Measurements from ENCODE around the gene CLEC2D. TPM values are rescaled to one million over a fixed set of nuclear protein-coding genes. Genes with fewer than 3 reads are reported as not detected.
A peak's percentile ranks its signal among the peaks of the same experiment; 100 is the strongest.

CLEC2D gene
- total RNA-seq, 1 donor from 2014 or later: 13.5 TPM

DNA sequence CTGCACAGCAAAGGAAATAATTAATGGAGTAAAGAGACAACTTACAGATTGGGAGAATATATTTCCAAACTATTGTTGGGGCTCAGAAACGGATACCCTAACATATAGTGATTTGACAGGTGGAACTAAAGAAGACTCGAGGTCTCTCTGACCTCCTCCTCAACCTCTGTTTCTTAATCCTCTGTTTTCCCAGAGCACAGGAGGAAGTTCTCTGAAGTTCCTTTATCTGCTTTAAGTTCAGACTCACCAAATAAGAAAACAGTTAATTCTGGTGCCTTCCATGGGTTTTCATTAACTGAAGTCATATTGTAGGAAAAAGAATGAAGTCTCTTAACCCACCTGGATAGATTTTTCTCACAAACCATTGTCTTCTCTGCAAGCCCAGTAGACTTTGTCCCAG is 29.2 kb downstream of the CLEC2D start:
- Histone ChIP-seq H3K36me3 (peaks cover 0 to 16% of the 10 kb centered on the region in 2 donors), H3K27ac (no peak overlapping the region), H3K4me3 (no peak overlapping the region), H3K4me1 (peaks cover 9% of the 10 kb centered on the region), H3K9me3 (no peaks in the 10 kb centered on the region), H3K27me3 (no peaks in the 10 kb centered on the region)
- no peak for TF ChIP-seq POLR2AphosphoS5 (IDR thresholded peaks at IDR 0.05; ENCODE audit: insufficient read depth in 1 of 2, low read depth in 1 of 2)
- TF ChIP-seq, protein P1, sequence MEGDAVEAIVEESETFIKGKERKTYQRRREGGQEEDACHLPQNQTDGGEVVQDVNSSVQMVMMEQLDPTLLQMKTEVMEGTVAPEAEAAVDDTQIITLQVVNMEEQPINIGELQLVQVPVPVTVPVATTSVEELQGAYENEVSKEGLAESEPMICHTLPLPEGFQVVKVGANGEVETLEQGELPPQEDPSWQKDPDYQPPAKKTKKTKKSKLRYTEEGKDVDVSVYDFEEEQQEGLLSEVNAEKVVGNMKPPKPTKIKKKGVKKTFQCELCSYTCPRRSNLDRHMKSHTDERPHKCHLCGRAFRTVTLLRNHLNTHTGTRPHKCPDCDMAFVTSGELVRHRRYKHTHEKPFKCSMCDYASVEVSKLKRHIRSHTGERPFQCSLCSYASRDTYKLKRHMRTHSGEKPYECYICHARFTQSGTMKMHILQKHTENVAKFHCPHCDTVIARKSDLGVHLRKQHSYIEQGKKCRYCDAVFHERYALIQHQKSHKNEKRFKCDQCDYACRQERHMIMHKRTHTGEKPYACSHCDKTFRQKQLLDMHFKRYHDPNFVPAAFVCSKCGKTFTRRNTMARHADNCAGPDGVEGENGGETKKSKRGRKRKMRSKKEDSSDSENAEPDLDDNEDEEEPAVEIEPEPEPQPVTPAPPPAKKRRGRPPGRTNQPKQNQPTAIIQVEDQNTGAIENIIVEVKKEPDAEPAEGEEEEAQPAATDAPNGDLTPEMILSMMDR (IDR thresholded peaks at IDR 0.05): no peak
- intact Hi-C loops (cut with DNase I): no loop called here
- no peak for DNase-seq (ENCODE audit: extremely low spot score in 2 of 2)

DNA sequence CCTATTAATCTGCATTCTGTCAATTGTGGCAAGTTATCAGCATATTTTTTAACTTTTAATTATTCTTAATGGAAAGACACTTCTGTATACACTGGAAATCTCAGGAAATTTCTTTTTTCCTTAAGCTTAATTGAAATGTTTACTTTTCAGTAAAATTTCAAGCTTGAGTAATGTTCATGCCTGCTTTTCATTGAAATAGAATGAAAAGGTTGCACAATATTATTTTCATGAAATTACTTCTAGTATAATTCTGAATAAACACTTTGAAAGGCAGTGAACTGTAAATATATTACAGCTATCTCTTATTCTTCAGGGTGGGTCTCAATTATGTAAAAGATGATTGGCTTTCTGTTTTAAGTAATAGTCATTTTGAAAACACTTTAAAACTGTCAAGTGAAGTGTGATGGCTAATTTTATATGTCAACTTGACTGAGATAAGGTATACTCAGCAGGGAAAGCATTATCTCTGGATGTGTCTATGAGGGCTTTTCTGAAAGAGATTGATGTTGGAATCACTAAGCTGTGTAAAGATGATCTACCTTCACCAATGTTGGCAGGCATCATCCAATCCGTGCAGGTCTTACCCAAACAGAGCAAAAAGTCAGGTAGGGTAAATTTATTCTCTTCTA is 29.9 kb downstream of the CLEC2D start:
- H3K4me3 ChIP-seq: no peak overlapping the region
- no peak for DNase-seq (ENCODE audit: extremely low spot score in 2 of 2)
- H3K9me3 ChIP-seq: no peaks in the 10 kb centered on the region
- TF ChIP-seq POLR2AphosphoS5 (IDR thresholded peaks at IDR 0.05; ENCODE audit: insufficient read depth in 1 of 2, low read depth in 1 of 2) (no peak), POLR2A (IDR thresholded peaks at IDR 0.05) (no peak)
- TF ChIP-seq, protein P1 (IDR thresholded peaks at IDR 0.05): no peak
- H3K27me3 ChIP-seq: no peaks in the 10 kb centered on the region
- peaks cover 0 to 14% of the 10 kb centered on the region in 2 donors for H3K36me3 ChIP-seq
- intact Hi-C loops (cut with DNase I): no loop called here
- H3K4me1 ChIP-seq: peaks cover 9% of the 10 kb centered on the region
- no peak overlapping the region for H3K27ac ChIP-seq

DNA sequence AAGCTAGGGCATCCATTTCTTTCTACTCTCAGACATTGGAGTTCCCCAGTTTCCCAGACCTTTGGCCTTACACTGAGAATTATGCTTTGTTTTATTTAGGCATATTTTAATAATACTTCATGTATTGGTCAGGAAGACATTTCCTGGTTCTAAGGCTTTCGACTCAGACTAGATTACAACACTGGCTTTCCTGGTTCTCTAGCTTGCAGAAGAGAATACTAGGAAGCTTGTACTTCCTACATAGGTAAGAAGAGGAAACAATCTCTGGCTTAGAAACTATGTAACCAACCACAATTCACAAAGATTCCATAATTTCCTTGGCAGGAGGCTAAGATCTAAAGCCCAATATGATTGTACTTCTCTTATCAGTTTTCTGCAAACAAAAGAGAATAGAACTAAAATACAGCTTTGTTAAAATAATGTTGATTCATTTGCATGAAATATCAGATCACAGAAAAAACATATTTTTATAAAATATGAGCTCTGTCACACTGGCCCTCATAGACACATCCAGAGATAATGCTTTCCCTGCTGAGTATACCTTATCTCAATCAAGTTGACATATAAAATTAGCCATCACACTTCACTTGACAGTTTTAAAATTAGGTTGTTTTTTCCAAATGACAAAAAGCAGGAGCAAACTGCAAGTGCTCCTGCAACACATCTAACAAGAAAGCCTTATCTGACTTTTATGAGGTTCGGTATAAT is 30.5 kb downstream of the CLEC2D start:
- Histone ChIP-seq H3K4me1 (peaks cover 9% of the 10 kb centered on the region), H3K27ac (no peak overlapping the region), H3K4me3 (no peak overlapping the region), H3K36me3 (peaks cover 0 to 7% of the 10 kb centered on the region in 2 donors), H3K9me3 (no peaks in the 10 kb centered on the region), H3K27me3 (no peaks in the 10 kb centered on the region)
- DNase-seq (ENCODE audit: extremely low spot score in 2 of 2): no peak
- TF ChIP-seq POLR2AphosphoS5 (IDR thresholded peaks at IDR 0.05; ENCODE audit: insufficient read depth in 1 of 2, low read depth in 1 of 2) (peak in 1 of 2 donors; percentile 53), POLR2A (IDR thresholded peaks at IDR 0.05) (no peak)
- TF ChIP-seq, protein P1 (IDR thresholded peaks at IDR 0.05): no peak
- intact Hi-C loops (cut with DNase I): no loop called here

DNA sequence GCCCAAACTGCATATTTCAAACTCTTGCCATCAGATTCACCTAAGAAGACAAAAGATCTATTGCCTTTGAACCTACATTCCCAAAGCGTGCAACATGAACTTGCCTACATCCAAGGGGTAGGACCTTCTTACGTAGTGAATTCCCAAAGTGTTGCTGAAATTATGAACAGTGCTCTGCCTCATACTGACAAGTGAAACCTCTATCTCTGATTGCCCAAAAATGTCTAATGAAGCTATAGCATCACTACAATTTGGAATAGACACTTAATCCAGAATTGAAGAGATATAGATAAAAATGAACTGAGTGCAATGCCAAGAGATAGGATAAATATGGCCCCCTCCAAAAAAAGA is 31.1 kb downstream of the CLEC2D start:
- peaks cover 9% of the 10 kb centered on the region for H3K4me1 ChIP-seq
- no peak overlapping the region for H3K4me3 ChIP-seq
- no peak for TF ChIP-seq POLR2A (IDR thresholded peaks at IDR 0.05)
- no peak for TF ChIP-seq POLR2AphosphoS5 (IDR thresholded peaks at IDR 0.05; ENCODE audit: insufficient read depth in 1 of 2, low read depth in 1 of 2)
- TF ChIP-seq, protein P1 (IDR thresholded peaks at IDR 0.05): no peak
- H3K9me3 ChIP-seq: peaks cover 3% of the 10 kb centered on the region
- no peaks in the 10 kb centered on the region for H3K27me3 ChIP-seq
- intact Hi-C loops (cut with DNase I): no loop called here
- no peak for DNase-seq (ENCODE audit: extremely low spot score in 2 of 2)
- H3K27ac ChIP-seq: no peak overlapping the region
- H3K36me3 ChIP-seq: peaks cover 0 to 2% of the 10 kb centered on the region in 2 donors

Data from vagina (tissue), 2 donors.